Measurements from ENCODE around the gene LAT. TPM values are rescaled to one million over a fixed set of nuclear protein-coding genes. Genes with fewer than 3 reads are reported as not detected.
"Not testable (repeated sequence)": the region's sequence is repeated elsewhere in the genome, so short reads cannot be mapped to it uniquely, and the experiment has no call there.

Gene LAT
- total RNA-seq, 1 donor from 2014 or later: not detected

GRCh38 chr16:28964072-28964471 lies 20.8 kb upstream of the LAT start:
- DNase-seq (ENCODE audit: low spot score): no peak
- TF ChIP-seq EZH2phosphoT487 (IDR thresholded peaks at IDR 0.05) (no peak), CTCF (IDR thresholded peaks at IDR 0.05) (no peak), EZH2 (IDR thresholded peaks at IDR 0.05) (no peak)
- Histone ChIP-seq H3K4me2 (no peak overlapping the region), H3F3A (ENCODE audit: low read depth) (no peaks in the 10 kb centered on the region), H3K36me3 (no peaks in the 10 kb centered on the region), H3K9me3 (ENCODE audit: low read depth) (no peaks in the 10 kb centered on the region), H3K4me1 (no peaks in the 10 kb centered on the region), H3K27ac (no peak overlapping the region), H3K27me3 (no peaks in the 10 kb centered on the region), H2AFZ (replicated peaks) (no peak overlapping the region), H4K20me1 (ENCODE audit: low read depth) (no peaks in the 10 kb centered on the region), H3K79me2 (ENCODE audit: low read depth) (no peaks in the 10 kb centered on the region), H3K9ac (no peak overlapping the region), H3K4me3 (no peak overlapping the region)
- H3K4me1 Mint-ChIP-seq: no peaks in the 10 kb centered on the region
- peaks cover 22% of the 10 kb centered on the region for H3K36me3 Mint-ChIP-seq
- H3K9me3 Mint-ChIP-seq: no peaks in the 10 kb centered on the region
- H3K4me3 Mint-ChIP-seq: no peak overlapping the region
- H3K27ac Mint-ChIP-seq: no peak overlapping the region
- peaks cover 6% of the 10 kb centered on the region for H3K27me3 Mint-ChIP-seq (ENCODE audit: insufficient read depth, low read depth)

GRCh38 chr16:28964496-28964895 lies 20.4 kb upstream of the LAT start:
- TF ChIP-seq EZH2phosphoT487 (IDR thresholded peaks at IDR 0.05) (no peak), EZH2 (IDR thresholded peaks at IDR 0.05) (no peak)
- no peak overlapping the region for H3K4me3 Mint-ChIP-seq
- Histone ChIP-seq H3K27me3 (no peaks in the 10 kb centered on the region), H3K27ac (no peak overlapping the region), H3K4me1 (no peaks in the 10 kb centered on the region), H2AFZ (replicated peaks) (no peak overlapping the region), H3K4me3 (no peak overlapping the region), H3K36me3 (no peaks in the 10 kb centered on the region), H4K20me1 (ENCODE audit: low read depth) (no peaks in the 10 kb centered on the region), H3K9me3 (ENCODE audit: low read depth) (no peaks in the 10 kb centered on the region), H3K4me2 (no peak overlapping the region), H3F3A (ENCODE audit: low read depth) (no peaks in the 10 kb centered on the region), H3K79me2 (ENCODE audit: low read depth) (no peaks in the 10 kb centered on the region), H3K9ac (no peak overlapping the region)
- H3K27me3 Mint-ChIP-seq (ENCODE audit: insufficient read depth, low read depth): peaks cover 6% of the 10 kb centered on the region
- no peaks in the 10 kb centered on the region for H3K4me1 Mint-ChIP-seq
- H3K36me3 Mint-ChIP-seq: peaks cover 20% of the 10 kb centered on the region
- no peaks in the 10 kb centered on the region for H3K9me3 Mint-ChIP-seq
- H3K27ac Mint-ChIP-seq: no peak overlapping the region
- no peak for DNase-seq (ENCODE audit: low spot score)

- H3K4me1 ChIP-seq: no peaks in the 10 kb centered on the region
- H3K36me3 ChIP-seq: no peaks in the 10 kb centered on the region
- Mint-ChIP-seq H3K4me1 (no peaks in the 10 kb centered on the region), H3K9me3 (no peaks in the 10 kb centered on the region), H3K27me3 (ENCODE audit: insufficient read depth, low read depth) (peaks cover 6% of the 10 kb centered on the region), H3K36me3 (peaks cover 11% of the 10 kb centered on the region), H3K27ac (no peak overlapping the region), H3K4me3 (no peak overlapping the region)
- H4K20me1 ChIP-seq (ENCODE audit: low read depth): no peaks in the 10 kb centered on the region
- no peak overlapping the region for H2AFZ ChIP-seq (replicated peaks)
- TF ChIP-seq EZH2phosphoT487 (IDR thresholded peaks at IDR 0.05) (no peak), CTCF (IDR thresholded peaks at IDR 0.05) (no peak)
- no peak overlapping the region for H3K4me3 ChIP-seq
- H3K27me3 ChIP-seq: no peaks in the 10 kb centered on the region
- no peaks in the 10 kb centered on the region for H3K9me3 ChIP-seq (ENCODE audit: low read depth)
- H3K27ac ChIP-seq: no peak overlapping the region
- H3K79me2 ChIP-seq (ENCODE audit: low read depth): no peaks in the 10 kb centered on the region
- no peak overlapping the region for H3K9ac ChIP-seq
- H3F3A ChIP-seq (ENCODE audit: low read depth): no peaks in the 10 kb centered on the region
- no peak for DNase-seq (ENCODE audit: low spot score)
- no peak overlapping the region for H3K4me2 ChIP-seq
Observed at GRCh38 chr16:28967156-28967555, 17.7 kb upstream of the LAT start.

- H3K36me3 ChIP-seq; H3K27me3 Mint-ChIP-seq (ENCODE audit: insufficient read depth, low read depth); H3K9me3 ChIP-seq (ENCODE audit: low read depth); H3F3A ChIP-seq (ENCODE audit: low read depth); H2AFZ ChIP-seq (replicated peaks); H3K27me3 ChIP-seq; H3K4me3 Mint-ChIP-seq; H3K4me1 ChIP-seq; H3K4me3 ChIP-seq; H4K20me1 ChIP-seq (ENCODE audit: low read depth); H3K27ac Mint-ChIP-seq; H3K4me1 Mint-ChIP-seq; H3K9ac ChIP-seq; H3K36me3 Mint-ChIP-seq; H3K79me2 ChIP-seq (ENCODE audit: low read depth); H3K9me3 Mint-ChIP-seq; H3K4me2 ChIP-seq; DNase-seq (ENCODE audit: low spot score); H3K27ac ChIP-seq: not testable (repeated sequence)
Observed at GRCh38 chr16:28969696-28970095, 15.2 kb upstream of the LAT start.

Data from neural progenitor cell (in vitro differentiated cells).